ENCODE data around the gene CDH20.

- TF ChIP-seq CTCF (IDR thresholded peaks at IDR 0.05; ENCODE audit: low read depth, low read length, poor library complexity, severe bottlenecking), result no peak
- no peak for TF ChIP-seq EZH2phosphoT487 (IDR thresholded peaks at IDR 0.05; ENCODE audit: borderline replicate concordance, low read length)
Measured at GRCh38 chr18:61459896-61460648, 126.8 kb downstream of the CDH20 start.

All from DOHH2 (cell line).